Lower leg skin (tissue), 3 donors: Measurements from ENCODE around the gene PNKP.

Source experiments
- POLR2A ChIP-seq, 2 donors: fragments of 450-650 bp; IDR thresholded peaks; one replicate each; pipeline ENCODE4 v1.6.1; 2016 to 2017; ENCODE audit warnings: antibody characterized with exemption in 2 of 2, mild to moderate bottlenecking in 1 of 2, moderate library complexity in 1 of 2
- TF ChIP-seq, protein P1 (sequence below), 3 donors: fragments of 450-650 bp; IDR thresholded peaks; one replicate each; pipeline ENCODE4 v1.5.1; 2016; ENCODE audit warnings: antibody characterized with exemption in 3 of 3, mild to moderate bottlenecking in 3 of 3, moderate library complexity in 2 of 3

DNA sequence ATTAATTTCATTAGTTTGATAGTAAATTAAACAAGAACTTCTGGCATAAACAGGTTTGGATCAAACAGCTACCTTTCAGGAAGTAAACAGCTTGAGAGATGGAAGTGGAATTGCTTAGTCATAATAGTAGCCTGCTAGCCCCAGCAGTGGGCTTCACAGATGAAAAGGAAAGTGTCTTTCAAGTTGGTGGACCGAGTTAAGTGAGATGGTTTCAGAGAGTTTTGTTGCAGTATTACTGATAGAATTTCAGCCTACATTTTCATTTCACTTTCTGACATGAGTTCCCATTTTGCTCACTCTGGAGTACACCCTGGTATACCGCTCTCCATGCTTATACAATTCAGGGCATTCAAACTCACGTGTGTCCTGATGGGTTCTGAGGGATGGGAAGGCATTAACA is 18.4 kb downstream of the PNKP start:
- TF ChIP-seq, protein P1, sequence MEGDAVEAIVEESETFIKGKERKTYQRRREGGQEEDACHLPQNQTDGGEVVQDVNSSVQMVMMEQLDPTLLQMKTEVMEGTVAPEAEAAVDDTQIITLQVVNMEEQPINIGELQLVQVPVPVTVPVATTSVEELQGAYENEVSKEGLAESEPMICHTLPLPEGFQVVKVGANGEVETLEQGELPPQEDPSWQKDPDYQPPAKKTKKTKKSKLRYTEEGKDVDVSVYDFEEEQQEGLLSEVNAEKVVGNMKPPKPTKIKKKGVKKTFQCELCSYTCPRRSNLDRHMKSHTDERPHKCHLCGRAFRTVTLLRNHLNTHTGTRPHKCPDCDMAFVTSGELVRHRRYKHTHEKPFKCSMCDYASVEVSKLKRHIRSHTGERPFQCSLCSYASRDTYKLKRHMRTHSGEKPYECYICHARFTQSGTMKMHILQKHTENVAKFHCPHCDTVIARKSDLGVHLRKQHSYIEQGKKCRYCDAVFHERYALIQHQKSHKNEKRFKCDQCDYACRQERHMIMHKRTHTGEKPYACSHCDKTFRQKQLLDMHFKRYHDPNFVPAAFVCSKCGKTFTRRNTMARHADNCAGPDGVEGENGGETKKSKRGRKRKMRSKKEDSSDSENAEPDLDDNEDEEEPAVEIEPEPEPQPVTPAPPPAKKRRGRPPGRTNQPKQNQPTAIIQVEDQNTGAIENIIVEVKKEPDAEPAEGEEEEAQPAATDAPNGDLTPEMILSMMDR (IDR thresholded peaks at IDR 0.05), result no peak
- no peak for TF ChIP-seq POLR2A (IDR thresholded peaks at IDR 0.05)
